SK-N-SH (cell line): Measurements from ENCODE around the gene C11orf68. TPM values are rescaled to one million over a fixed set of nuclear protein-coding genes. Genes with fewer than 3 reads are reported as not detected.
A peak's percentile ranks its signal among the peaks of the same experiment; 100 is the strongest.

Source experiments
- CTCF ChIA-PET: fragments of 300-600, 350-600 bp; formaldehyde crosslinking; extraction: SDS; loops from one replicate; lab custom pipeline; 2021; lab: Yijun Ruan, JAX
- POLR2A ChIA-PET: fragments of 350-600 bp; sonication (Branson Sonifier 250); formaldehyde crosslinking; extraction: SDS; loops from one replicate; lab custom pipeline; 2020; ENCODE audit warnings: antibody characterized with exemption, inconsistent platforms; lab: Yijun Ruan, JAX
- DNase-seq: peaks from one replicate; pipeline ENCODE4 v3.0.0; 2012
- H2AFZ ChIP-seq: fragments of 200-600 bp; sonication (generic); 2 replicates; pipeline ENCODE4 v1.8.1; 2016; ENCODE audit warnings: antibody characterized with exemption, mild to moderate bottlenecking, low read depth
- H3F3A ChIP-seq: fragments of 200-600 bp; sonication (generic); replicated peaks from 2 replicates; pipeline ENCODE3; 2016; ENCODE audit warnings: antibody characterized with exemption, mild to moderate bottlenecking; ENCODE audit not compliant: insufficient read depth
- H3K27ac ChIP-seq, 2 experiments: fragments of 200-500 bp in 1 of 2; fragments of 200-600 bp in 1 of 2; sonication (Bioruptor generic) in 1 of 2; sonication (generic), shearing (Covaris generic) in 1 of 2; 2 replicates each; pipeline versions ENCODE4 v1.5.1 to v1.6.1; 2014 to 2016; ENCODE audit warnings: low read depth in 2 of 2, inconsistent platforms in 1 of 2, low read length in 1 of 2, mild to moderate bottlenecking in 1 of 2, mixed read lengths in 1 of 2
- H3K27me3 ChIP-seq: fragments of 200-600 bp; sonication (generic), shearing (Covaris generic); 2 replicates; pipeline ENCODE4 v1.6.1; 2016; ENCODE audit warnings: mixed run types; ENCODE audit not compliant: insufficient read depth
- H3K36me3 ChIP-seq, 2 experiments: fragments of 200-500 bp in 1 of 2; fragments of 200-600 bp in 1 of 2; sonication (Bioruptor generic) in 1 of 2; sonication (generic) in 1 of 2; replicated peaks in 1 of 2; 2 replicates each; pipeline versions ENCODE3 to v1.5.1; 2014 to 2016; ENCODE audit warnings: low read length in 1 of 2, mild to moderate bottlenecking in 1 of 2; ENCODE audit not compliant: insufficient read depth in 2 of 2, control insufficient read depth in 1 of 2
- H3K4me1 ChIP-seq, 2 experiments: fragments of 200-500 bp in 1 of 2; fragments of 200-600 bp in 1 of 2; sonication (Bioruptor generic) in 1 of 2; sonication (generic), shearing (Covaris generic) in 1 of 2; 2 replicates each; pipeline versions ENCODE4 v1.5.1 to v1.6.1; 2014 to 2016; ENCODE audit warnings: low read depth in 1 of 2, low read length in 1 of 2, mixed run types in 1 of 2; ENCODE audit not compliant: insufficient read depth in 2 of 2, control insufficient read depth in 1 of 2
- H3K4me2 ChIP-seq: fragments of 200-600 bp; sonication (generic), shearing (Covaris generic); 2 replicates; pipeline ENCODE4 v1.6.1; 2017; ENCODE audit warnings: mixed run types
- H3K4me3 ChIP-seq, 2 experiments: fragments of 200-500 bp in 1 of 2; fragments of 200-600 bp in 1 of 2; sonication (Bioruptor generic) in 1 of 2; sonication (generic), shearing (Covaris generic) in 1 of 2; 2 replicates each; pipeline versions ENCODE4 v1.5.1 to v1.8.1; 2014 to 2016; ENCODE audit warnings: low read depth in 2 of 2, inconsistent platforms in 1 of 2, low read length in 1 of 2, mild to moderate bottlenecking in 1 of 2, mixed read lengths in 1 of 2, moderate library complexity in 1 of 2
- H3K79me2 ChIP-seq: fragments of 200-600 bp; sonication (generic); 2 replicates; pipeline ENCODE4 v1.8.1; 2017; ENCODE audit warnings: mild to moderate bottlenecking; ENCODE audit not compliant: insufficient read depth
- H3K9ac ChIP-seq: fragments of 200-600 bp; sonication (generic); 2 replicates; pipeline ENCODE4 v1.6.1; 2017; ENCODE audit warnings: mixed run types
- H3K9me2 ChIP-seq: fragments of 200-600 bp; sonication (generic); 2 replicates; pipeline ENCODE4 v1.6.1; 2017; ENCODE audit warnings: mixed run types
- H3K9me3 ChIP-seq: fragments of 200-600 bp; sonication (generic); 2 replicates; pipeline ENCODE4 v1.6.1; 2017; ENCODE audit warnings: mixed run types, mild to moderate bottlenecking, moderate library complexity
- H4K20me1 ChIP-seq: fragments of 200-600 bp; sonication (generic); 2 replicates; pipeline ENCODE4 v1.6.1; 2017; ENCODE audit warnings: mild to moderate bottlenecking, mixed run types; ENCODE audit not compliant: insufficient read depth
- CTCF ChIP-seq: fragments of 200-600 bp; sonication (generic); IDR thresholded peaks from 2 replicates; pipeline ENCODE4 v1.6.1; 2017; ENCODE audit warnings: antibody characterized with exemption, mild to moderate bottlenecking, moderate library complexity
- EP300 ChIP-seq, 2 experiments: IDR thresholded peaks; 2 replicates each; pipeline versions ENCODE4 v1.4.0 to v1.6.1; 2012; ENCODE audit warnings: borderline replicate concordance in 1 of 2, low read depth in 1 of 2, low read length in 1 of 2
- EZH2phosphoT487 ChIP-seq: fragments of 200-600 bp; sonication (generic); IDR thresholded peaks from 2 replicates; pipeline ENCODE4 v1.6.1; 2017; ENCODE audit warnings: low read depth, mixed run types, mild to moderate bottlenecking, antibody characterized with exemption, moderate library complexity, borderline replicate concordance
- GATA2 ChIP-seq: sonication (generic); formaldehyde crosslinking; IDR thresholded peaks from 2 replicates; pipeline ENCODE4 v1.5.0; 2020; ENCODE audit warnings: mild to moderate bottlenecking, missing genetic modification reagents
- JUND ChIP-seq: IDR thresholded peaks from 2 replicates; pipeline ENCODE4 v1.4.0; 2012
- MEF2A ChIP-seq: IDR thresholded peaks from 2 replicates; pipeline ENCODE4 v1.4.0; 2012; ENCODE audit warnings: low read depth, borderline replicate concordance
- NFIC ChIP-seq: IDR thresholded peaks from 2 replicates; pipeline ENCODE4 v1.4.0; 2012; ENCODE audit warnings: borderline replicate concordance
- NRF1 ChIP-seq: IDR thresholded peaks from 2 replicates; pipeline ENCODE4 v1.6.1; 2012; ENCODE audit warnings: low read depth, mild to moderate bottlenecking, low read length
- POLR2AphosphoS5 ChIP-seq: IDR thresholded peaks from 2 replicates; pipeline ENCODE4 v1.6.1; 2012; ENCODE audit warnings: low read depth, low read length
- RAD21 ChIP-seq: IDR thresholded peaks from 2 replicates; pipeline ENCODE4 v1.6.1; 2012; ENCODE audit warnings: mild to moderate bottlenecking, low read length
- REST ChIP-seq: IDR thresholded peaks from 2 replicates; pipeline ENCODE4 v1.6.1; 2012; ENCODE audit warnings: mild to moderate bottlenecking, low read depth, low read length, moderate library complexity
- RXRA ChIP-seq: IDR thresholded peaks from 2 replicates; pipeline ENCODE4 v1.4.0; 2012; ENCODE audit warnings: low read depth, mild to moderate bottlenecking, borderline replicate concordance
- SMC3 ChIP-seq: IDR thresholded peaks from 2 replicates; pipeline ENCODE4 v1.6.1; 2012; ENCODE audit warnings: low read depth, low read length, improper control_type of control experiment
- TCF12 ChIP-seq: IDR thresholded peaks from 2 replicates; pipeline ENCODE4 v1.4.0; 2012
- USF1 ChIP-seq: IDR thresholded peaks from 2 replicates; pipeline ENCODE4 v1.4.0; 2012; ENCODE audit warnings: low read depth, borderline replicate concordance
- USF2 ChIP-seq: fragments of 150-350 bp; IDR thresholded peaks from 2 replicates; pipeline ENCODE4 v1.6.1; 2017; ENCODE audit warnings: antibody characterized with exemption, low read length, low read depth, borderline replicate concordance
- YY1 ChIP-seq: IDR thresholded peaks from 2 replicates; pipeline ENCODE4 v1.4.0; 2012; ENCODE audit warnings: low read depth, mild to moderate bottlenecking
- WGBS: methylation state at CpG from one replicate; pipeline ENCODE4 v1.1.6; 2017; ENCODE audit warnings: low lambda C conversion rate; 5-methylcytosine and 5-hydroxymethylcytosine counted together
- polyA plus RNA-seq, 3 experiments: library from polyadenylated mRNA; depleted of rRNA; stranded (reverse); fragments of >200 nt; gene quantifications; 2 replicates each; pipeline ENCODE4 v1.2.3, GENCODE V29; 2012

The C11orf68 gene
- polyA plus RNA-seq, 1 of the 3 experiments (the other 2 are of a cell fraction) = 65.3 TPM

- TF ChIP-seq SMC3 (no peak), RXRA (peak; percentile 96), RAD21 (no peak), POLR2AphosphoS5 (peak; percentile 82; the same call in 1 of the 2 replicates), CTCF (no peak), MEF2A (no peak; the same call in 1 of the 2 replicates), USF1 (peak; percentile 57), TCF12 (peak; percentile 92)
Measured at GRCh38 chr11:65915821-65916251, 3.0 kb downstream of the C11orf68 start (continued).

GRCh38 chr11:65915101-65915820 lies 3.6 kb downstream of the C11orf68 start:
- ChIA-PET POLR2A (interaction anchor here (0.7 kb wide), 2 partner anchors 56 to 544 kb away, joined by 5 read pairs; no protein-coding TSS in a partner anchor), CTCF (interaction anchor here (1.1 to 2.1 kb wide), 4 partner anchors 23 to 49 kb away, joined by 3 to 11 read pairs (median 6); partner anchors contain the start of gene FIBP)
- Histone ChIP-seq H3K36me3 (peaks cover 0 to 2% of the 10 kb centered on the region in 2 experiments), H3K4me1 (peaks cover 28 to 60% of the 10 kb centered on the region in 2 experiments; a peak in 3 of 4 replicates), H2AFZ (no peak overlapping the region), H3K4me3 (no peak overlapping the region), H3K9me2 (no peaks in the 10 kb centered on the region), H3K9me3 (no peaks in the 10 kb centered on the region)
- 32% methylated on average over 8 of the region's 10 CpGs for WGBS
- DNase-seq = no peak
- TF ChIP-seq YY1 = peak; percentile 4; the same call in 1 of the 2 replicates
- no peak for TF ChIP-seq JUND
- TF ChIP-seq, all 33 proteins: peak for 1
- peak overlapping the region; percentile 59 for H3K9ac ChIP-seq
- peak overlapping the region; percentile 96 for H3K4me2 ChIP-seq
- H3K27me3 ChIP-seq = no peaks in the 10 kb centered on the region
- H3K27ac ChIP-seq = peak overlapping the region; percentile 84 to 97; a peak in 3 of 4 replicates
- peaks cover 66% of the 10 kb centered on the region for H3K79me2 ChIP-seq
- peaks cover 27% of the 10 kb centered on the region for H3F3A ChIP-seq
- no peaks in the 10 kb centered on the region for H4K20me1 ChIP-seq

GRCh38 chr11:65912845-65913244 lies 6.0 kb downstream of the C11orf68 start:
- H3K4me1 ChIP-seq = peaks cover 21 to 56% of the 10 kb centered on the region in 2 experiments; a peak in 3 of 4 replicates
- H3K79me2 ChIP-seq = peaks cover 48% of the 10 kb centered on the region
- WGBS = 62% methylated on average over 4 of the region's 4 CpGs
- H3K27me3 ChIP-seq = no peaks in the 10 kb centered on the region
- H3F3A ChIP-seq = peaks cover 33% of the 10 kb centered on the region
- ChIA-PET CTCF (interaction anchor here (0.9 to 5.6 kb wide), 8 partner anchors 10 to 309 kb away, joined by 3 to 71 read pairs (median 5); partner anchors contain the start of genes CCDC85B, FIBP and FOSL1), POLR2A (interaction anchor here (1.7 kb wide), 1 partner anchor 22 kb away, joined by 4 read pairs; the partner anchor contains the start of gene CCDC85B)
- H3K9me3 ChIP-seq = no peaks in the 10 kb centered on the region
- H3K9me2 ChIP-seq = no peaks in the 10 kb centered on the region
- H3K4me2 ChIP-seq = no peak overlapping the region
- no peaks in the 10 kb centered on the region for H4K20me1 ChIP-seq
- H3K36me3 ChIP-seq = peaks cover 0 to 2% of the 10 kb centered on the region in 2 experiments
- H2AFZ ChIP-seq = no peak overlapping the region
- H3K27ac ChIP-seq = peak overlapping the region in 1 of 2 experiments; percentile 97; a peak in 2 of 4 replicates
- no peak for DNase-seq
- peak overlapping the region; percentile 47; the same call in 1 of the 2 replicates for H3K9ac ChIP-seq
- H3K4me3 ChIP-seq = no peak overlapping the region
- TF ChIP-seq USF2 (no peak), MEF2A (no peak), REST (no peak), GATA2 (CRISPR knock-in tag) (no peak), EZH2phosphoT487 (no peak), RXRA (no peak), NRF1 (no peak), EP300 (IDR thresholded peaks at IDR 0.05; ENCODE audit: borderline replicate concordance in 1 of 2, low read depth in 1 of 2, low read length in 1 of 2) (no peak), NFIC (no peak)
